Measurements from ENCODE around the gene PGM3. TPM values are rescaled to one million over a fixed set of nuclear protein-coding genes. Genes with fewer than 3 reads are reported as not detected.

The PGM3 gene
- total and polyA plus RNA-seq, 2 donors (not counting 1 experiment from before 2014, with no cell fraction given) = 6.9 to 24.5 TPM

- ATAC-seq (ENCODE audit: low read depth) = no peak
- intact Hi-C loops (cut with micrococcal nuclease) = no loop called here
- Mint-ChIP-seq H3K9me3 (ENCODE audit: insufficient read depth) (no peaks in the 10 kb centered on the region), H3K27me3 (peaks cover 11% of the 10 kb centered on the region), H3K4me1 (no peaks in the 10 kb centered on the region), H3K27ac (no peak overlapping the region), H3K4me3 (no peak overlapping the region)
- Histone ChIP-seq H3K4me2 (replicated peaks; ENCODE audit: low read depth, low read length, poor library complexity, severe bottlenecking) (no peak overlapping the region), H3K36me3 (replicated peaks in 1 of 2; ENCODE audit: control extremely low read depth in 1 of 2, control insufficient read depth in 1 of 2, extremely low read depth in 1 of 2, insufficient read depth in 2 of 2, low read length in 1 of 2) (no peaks in the 10 kb centered on the region), H4K20me1 (ENCODE audit: control insufficient read depth, insufficient read depth, low read length, poor library complexity, severe bottlenecking) (no peaks in the 10 kb centered on the region), H3K4me1 (ENCODE audit: control insufficient read depth in 2 of 2, insufficient read depth in 2 of 2, low read length in 2 of 2) (no peaks in the 10 kb centered on the region), H3K27me3 (replicated peaks in 1 of 4; ENCODE audit: control extremely low read depth in 1 of 4, control insufficient read depth in 3 of 4, insufficient read depth in 4 of 4, low read length in 3 of 4) (peaks cover 0 to 3% (median 0%) of the 10 kb centered on the region in 4 experiments), H3K9ac (ENCODE audit: low read length) (no peak overlapping the region), H2AFZ (ENCODE audit: insufficient read depth, low read depth, low read length, poor library complexity, severe bottlenecking) (no peak overlapping the region), H3K27ac (ENCODE audit: low read length in 2 of 2) (no peak overlapping the region), H3K79me2 (ENCODE audit: control insufficient read depth, insufficient read depth, low read length) (no peaks in the 10 kb centered on the region), H3K4me3 (ENCODE audit: control extremely low read depth in 1 of 5, extremely low read depth in 1 of 5, insufficient read depth in 1 of 5, low read depth in 2 of 5, low read length in 4 of 5) (no peak overlapping the region), H3K9me3 (ENCODE audit: control extremely low read depth in 1 of 3, control insufficient read depth in 2 of 3, insufficient read depth in 1 of 3, low read length in 2 of 3) (no peaks in the 10 kb centered on the region)
- CTCF ChIA-PET = interaction anchor here (0.7 to 2.9 kb wide), 12 partner anchors 8 to 1001 kb away, joined by 3 to 16 read pairs (median 4); partner anchors contain the start of genes DOP1A and UBE3D
- TF ChIP-seq EZH2 (IDR thresholded peaks at IDR 0.05; ENCODE audit: borderline replicate concordance, insufficient read depth, low read depth, low read length, poor library complexity, severe bottlenecking) = no peak
- no peak for TF ChIP-seq CTCF (IDR thresholded peaks at IDR 0.05)
- POLR2A ChIA-PET = no interaction called here
- no peak for DNase-seq
These were observed 27.1 kb upstream of the PGM3 start for GRCh38 chr6:83220121-83220520.

GRCh38 chr6:83218646-83219045 is 25.6 kb upstream of the PGM3 start:
- Mint-ChIP-seq H3K4me3 (no peak overlapping the region), H3K27me3 (peaks cover 11% of the 10 kb centered on the region), H3K27ac (no peak overlapping the region), H3K4me1 (no peaks in the 10 kb centered on the region), H3K9me3 (ENCODE audit: insufficient read depth) (no peaks in the 10 kb centered on the region)
- ATAC-seq (ENCODE audit: low read depth) = no peak
- H3K36me3 ChIP-seq (replicated peaks in 1 of 2; ENCODE audit: control extremely low read depth in 1 of 2, control insufficient read depth in 1 of 2, extremely low read depth in 1 of 2, insufficient read depth in 2 of 2, low read length in 1 of 2) = no peaks in the 10 kb centered on the region
- H3K27ac ChIP-seq (ENCODE audit: low read length in 2 of 2) = no peak overlapping the region
- no peaks in the 10 kb centered on the region for H3K9me3 ChIP-seq (ENCODE audit: control extremely low read depth in 1 of 3, control insufficient read depth in 2 of 3, insufficient read depth in 1 of 3, low read length in 2 of 3)
- no peak for TF ChIP-seq CTCF (IDR thresholded peaks at IDR 0.05)
- TF ChIP-seq EZH2 (IDR thresholded peaks at IDR 0.05; ENCODE audit: borderline replicate concordance, insufficient read depth, low read depth, low read length, poor library complexity, severe bottlenecking) = no peak
- no peak overlapping the region for H3K4me2 ChIP-seq (replicated peaks; ENCODE audit: low read depth, low read length, poor library complexity, severe bottlenecking)
- no peak overlapping the region for H3K9ac ChIP-seq (ENCODE audit: low read length)
- H3K79me2 ChIP-seq (ENCODE audit: control insufficient read depth, insufficient read depth, low read length) = no peaks in the 10 kb centered on the region
- POLR2A ChIA-PET = no interaction called here
- CTCF ChIA-PET = interaction anchor here (1.5 to 1.7 kb wide), 2 partner anchors 151 to 153 kb away, joined by 5 to 7 read pairs; partner anchors contain the start of genes DOP1A and UBE3D
- no peaks in the 10 kb centered on the region for H3K4me1 ChIP-seq (ENCODE audit: control insufficient read depth in 2 of 2, insufficient read depth in 2 of 2, low read length in 2 of 2)
- peaks cover 0 to 3% (median 0%) of the 10 kb centered on the region in 4 experiments for H3K27me3 ChIP-seq (replicated peaks in 1 of 4; ENCODE audit: control extremely low read depth in 1 of 4, control insufficient read depth in 3 of 4, insufficient read depth in 4 of 4, low read length in 3 of 4)
- WGBS (ENCODE audit: insufficient coverage) = no CpG with 5 or more reads among the region's 3 CpGs
- no peaks in the 10 kb centered on the region for H4K20me1 ChIP-seq (ENCODE audit: control insufficient read depth, insufficient read depth, low read length, poor library complexity, severe bottlenecking)
- H2AFZ ChIP-seq (ENCODE audit: insufficient read depth, low read depth, low read length, poor library complexity, severe bottlenecking) = no peak overlapping the region
- no peak for DNase-seq
- intact Hi-C loops (cut with micrococcal nuclease) = no loop called here
- H3K4me3 ChIP-seq (ENCODE audit: control extremely low read depth in 1 of 5, extremely low read depth in 1 of 5, insufficient read depth in 1 of 5, low read depth in 2 of 5, low read length in 4 of 5) = no peak overlapping the region
